Measurements from ENCODE around the gene FRZB. TPM values are rescaled to one million over a fixed set of nuclear protein-coding genes. Genes with fewer than 3 reads are reported as not detected.

FRZB gene
- total RNA-seq, 1 donor from 2014 or later, result 3.9 TPM

DNA sequence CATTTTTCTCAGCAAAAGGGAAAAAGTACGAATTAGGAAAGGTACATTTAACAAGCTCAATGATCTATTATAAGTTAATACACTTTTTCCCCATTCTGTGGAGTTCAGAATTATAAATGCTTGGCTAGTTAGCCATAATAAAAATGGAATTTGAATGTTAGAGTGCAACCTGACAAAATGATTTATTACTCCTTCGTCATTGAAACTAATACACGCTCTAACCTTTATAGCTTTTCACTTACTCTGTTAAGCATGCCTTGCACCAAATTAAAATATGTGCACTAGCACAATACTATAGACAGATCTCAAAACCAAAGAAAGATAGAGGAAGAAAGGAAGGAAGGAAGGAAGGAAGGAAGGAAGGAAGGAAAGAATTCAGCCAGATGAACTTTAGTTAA, 46.1 kb upstream of the FRZB start:
- TF ChIP-seq POLR2A (IDR thresholded peaks at IDR 0.05), result no peak
- TF ChIP-seq, protein P1, sequence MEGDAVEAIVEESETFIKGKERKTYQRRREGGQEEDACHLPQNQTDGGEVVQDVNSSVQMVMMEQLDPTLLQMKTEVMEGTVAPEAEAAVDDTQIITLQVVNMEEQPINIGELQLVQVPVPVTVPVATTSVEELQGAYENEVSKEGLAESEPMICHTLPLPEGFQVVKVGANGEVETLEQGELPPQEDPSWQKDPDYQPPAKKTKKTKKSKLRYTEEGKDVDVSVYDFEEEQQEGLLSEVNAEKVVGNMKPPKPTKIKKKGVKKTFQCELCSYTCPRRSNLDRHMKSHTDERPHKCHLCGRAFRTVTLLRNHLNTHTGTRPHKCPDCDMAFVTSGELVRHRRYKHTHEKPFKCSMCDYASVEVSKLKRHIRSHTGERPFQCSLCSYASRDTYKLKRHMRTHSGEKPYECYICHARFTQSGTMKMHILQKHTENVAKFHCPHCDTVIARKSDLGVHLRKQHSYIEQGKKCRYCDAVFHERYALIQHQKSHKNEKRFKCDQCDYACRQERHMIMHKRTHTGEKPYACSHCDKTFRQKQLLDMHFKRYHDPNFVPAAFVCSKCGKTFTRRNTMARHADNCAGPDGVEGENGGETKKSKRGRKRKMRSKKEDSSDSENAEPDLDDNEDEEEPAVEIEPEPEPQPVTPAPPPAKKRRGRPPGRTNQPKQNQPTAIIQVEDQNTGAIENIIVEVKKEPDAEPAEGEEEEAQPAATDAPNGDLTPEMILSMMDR (IDR thresholded peaks at IDR 0.05), result no peak
- TF ChIP-seq POLR2AphosphoS5 (IDR thresholded peaks at IDR 0.05; ENCODE audit: insufficient read depth in 1 of 2, low read depth in 1 of 2), result no peak
- H3K27ac ChIP-seq, result no peak overlapping the region
- H3K4me1 ChIP-seq, result no peaks in the 10 kb centered on the region
- peaks cover 0 to 27% of the 10 kb centered on the region in 2 donors for H3K36me3 ChIP-seq
- intact Hi-C loops (cut with DNase I), result no loop called here
- no peak overlapping the region for H3K4me3 ChIP-seq
- H3K27me3 ChIP-seq, result no peaks in the 10 kb centered on the region
- DNase-seq (ENCODE audit: extremely low spot score in 2 of 2), result no peak
- no peaks in the 10 kb centered on the region for H3K9me3 ChIP-seq

DNA sequence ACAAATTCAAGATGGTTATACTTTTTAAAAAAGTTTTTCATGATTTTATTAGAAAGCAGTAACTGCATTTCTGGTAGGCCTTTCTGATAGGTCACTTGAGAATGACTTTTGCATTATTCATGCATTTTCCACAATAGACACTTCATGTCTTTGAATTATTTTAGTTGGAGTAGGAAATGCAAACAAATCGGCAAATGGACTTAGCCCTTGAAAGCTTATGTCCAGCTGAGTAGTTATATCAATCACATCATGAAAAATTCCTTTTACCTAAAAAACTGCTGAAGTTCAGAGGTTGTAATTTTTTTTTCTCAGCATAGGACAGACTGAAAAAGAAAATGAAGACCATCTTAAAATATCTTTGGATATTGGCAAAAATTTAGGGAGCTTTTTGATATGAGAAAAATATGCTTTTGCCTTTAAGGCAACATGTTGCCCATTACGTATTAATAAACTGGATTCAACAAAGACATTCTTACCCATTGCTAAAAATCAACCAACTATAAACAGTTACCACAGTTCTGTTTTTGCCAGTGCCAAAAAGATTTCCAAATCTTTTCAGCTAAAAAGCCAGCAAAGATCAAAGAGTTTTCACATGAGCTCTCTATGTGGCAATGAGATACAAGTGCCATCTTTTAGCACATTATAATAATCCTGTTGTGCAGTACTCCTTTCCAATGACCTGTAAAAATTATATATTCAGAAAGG, 45.5 kb upstream of the FRZB start:
- no peaks in the 10 kb centered on the region for H3K4me1 ChIP-seq
- intact Hi-C loops (cut with DNase I), result no loop called here

DNA sequence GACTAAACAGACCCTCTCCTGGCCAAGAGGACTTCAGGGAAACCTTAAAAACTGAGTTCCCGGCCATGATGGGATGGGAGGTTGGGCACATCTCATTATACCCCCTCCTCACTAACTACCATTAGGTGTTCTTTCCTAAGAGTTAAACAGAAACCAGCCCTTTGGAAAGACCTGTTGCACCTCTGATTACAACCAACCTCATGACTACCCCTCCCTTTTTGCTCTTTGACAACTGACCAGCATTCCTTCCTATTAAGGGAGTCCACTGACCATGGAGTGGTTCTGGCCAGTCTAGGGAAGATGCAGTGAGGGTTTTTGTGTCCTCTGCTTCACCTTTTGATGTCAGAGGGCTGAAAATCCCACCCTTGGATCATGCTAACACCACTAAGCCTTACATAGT, 44.5 kb upstream of the FRZB start:
- no peaks in the 10 kb centered on the region for H3K27me3 ChIP-seq
- DNase-seq (ENCODE audit: extremely low spot score in 2 of 2), result no peak
- no peak overlapping the region for H3K27ac ChIP-seq
- intact Hi-C loops (cut with DNase I), result no loop called here
- no peaks in the 10 kb centered on the region for H3K9me3 ChIP-seq
- H3K4me3 ChIP-seq, result no peak overlapping the region
- peaks cover 0 to 22% of the 10 kb centered on the region in 2 donors for H3K36me3 ChIP-seq
- TF ChIP-seq POLR2AphosphoS5 (IDR thresholded peaks at IDR 0.05; ENCODE audit: insufficient read depth in 1 of 2, low read depth in 1 of 2) (no peak), POLR2A (IDR thresholded peaks at IDR 0.05) (no peak)
- TF ChIP-seq, protein P1 (IDR thresholded peaks at IDR 0.05), result no peak
- no peaks in the 10 kb centered on the region for H3K4me1 ChIP-seq

More for the DNA sequence above, 45.5 kb upstream of the FRZB start:
- Histone ChIP-seq H3K27me3 (no peaks in the 10 kb centered on the region), H3K4me3 (no peak overlapping the region), H3K27ac (no peak overlapping the region), H3K36me3 (peaks cover 0 to 27% of the 10 kb centered on the region in 2 donors), H3K9me3 (no peaks in the 10 kb centered on the region)
- DNase-seq (ENCODE audit: extremely low spot score in 2 of 2), result no peak
- no peak for TF ChIP-seq POLR2A (IDR thresholded peaks at IDR 0.05)
- no peak for TF ChIP-seq POLR2AphosphoS5 (IDR thresholded peaks at IDR 0.05; ENCODE audit: insufficient read depth in 1 of 2, low read depth in 1 of 2)
- TF ChIP-seq, protein P1 (IDR thresholded peaks at IDR 0.05), result no peak

DNA sequence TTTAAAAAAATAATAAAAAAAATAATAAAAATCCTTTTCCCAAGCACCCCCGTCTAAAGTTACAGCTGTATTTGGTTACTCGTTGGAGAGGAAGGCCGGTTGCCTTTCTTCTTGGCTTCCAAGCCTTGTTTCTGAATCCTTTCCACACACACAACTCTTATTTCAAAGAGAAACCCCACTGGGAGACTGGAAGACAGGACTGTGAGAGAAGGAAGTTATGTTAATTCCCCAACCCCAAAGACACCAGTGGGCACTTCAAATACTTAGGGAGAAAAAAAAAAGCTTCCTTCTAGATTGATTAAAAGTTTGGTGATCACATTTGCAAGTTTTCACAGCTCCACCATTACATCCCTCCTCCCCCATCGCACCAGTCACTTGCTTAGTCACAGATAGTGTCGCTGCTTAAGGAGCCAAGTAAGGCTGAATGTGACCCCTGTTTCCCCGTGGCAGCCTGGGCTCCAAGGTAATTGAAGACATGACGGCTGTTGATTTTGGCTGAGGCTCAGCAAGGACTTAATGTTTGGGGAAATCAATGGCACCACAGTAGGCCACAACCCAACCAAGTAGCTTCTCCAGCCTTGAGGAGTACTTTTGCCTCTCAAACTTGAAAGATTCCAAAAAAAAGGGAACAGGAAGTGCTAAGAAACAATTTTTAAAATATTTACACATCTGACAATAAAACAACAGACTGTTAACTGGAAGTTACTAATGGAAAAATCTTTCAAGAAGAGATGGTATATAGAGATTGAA, 40.8 kb upstream of the FRZB start:
- no peak overlapping the region for H3K27ac ChIP-seq

More for the DNA sequence above, 40.8 kb upstream of the FRZB start:
- Histone ChIP-seq H3K4me1 (no peaks in the 10 kb centered on the region), H3K9me3 (no peaks in the 10 kb centered on the region), H3K4me3 (no peak overlapping the region), H3K27me3 (no peaks in the 10 kb centered on the region), H3K36me3 (peaks cover 0 to 8% of the 10 kb centered on the region in 2 donors)
- intact Hi-C loops (cut with DNase I), result no loop called here
- DNase-seq (ENCODE audit: extremely low spot score in 2 of 2), result no peak
- TF ChIP-seq, protein P1 (IDR thresholded peaks at IDR 0.05), result no peak
- TF ChIP-seq POLR2A (IDR thresholded peaks at IDR 0.05) (no peak), POLR2AphosphoS5 (IDR thresholded peaks at IDR 0.05; ENCODE audit: insufficient read depth in 1 of 2, low read depth in 1 of 2) (no peak)
